ENCODE measurements around the gene IL17F. TPM values are rescaled to one million over a fixed set of nuclear protein-coding genes. Genes with fewer than 3 reads are reported as not detected.
"Not testable (repeated sequence)": the region's sequence is repeated elsewhere in the genome, so short reads cannot be mapped to it uniquely, and the experiment has no call there.

The IL17F gene
- total RNA-seq, 2 experiments from 2014 or later: 1.5 to 3.6 TPM

DNA sequence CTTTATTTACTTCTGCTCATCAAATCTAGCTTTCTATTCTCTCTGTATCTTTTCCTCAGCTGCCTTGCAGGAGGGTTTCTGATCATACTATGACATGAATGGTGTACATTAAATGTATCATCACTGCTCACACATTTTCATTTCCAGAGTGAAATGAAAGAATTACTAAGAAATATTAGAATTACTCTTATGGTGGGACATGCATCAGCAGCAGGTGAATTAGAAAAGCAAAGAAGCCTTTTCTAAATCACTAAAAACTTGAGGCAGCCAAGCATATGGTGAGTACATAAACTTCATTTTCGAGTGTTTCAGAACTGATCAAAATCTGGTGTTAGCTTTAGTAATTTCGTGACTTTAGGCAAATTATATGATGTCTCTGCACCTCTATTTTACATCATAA is 34.5 kb downstream of the IL17F start:
- ChIA-PET POLR2A (interaction anchor here (1.1 kb wide), 1 partner anchor 49 kb away, joined by 3 read pairs; no protein-coding TSS in a partner anchor), CTCF (interaction anchor here (0.9 to 1.2 kb wide), 2 partner anchors 45 to 47 kb away, joined by 3 read pairs; no protein-coding TSS in a partner anchor)

GRCh38 chr6:52208612-52209011 is 35.7 kb downstream of the IL17F start:
- POLR2A ChIA-PET: interaction anchor here (0.5 kb wide), 1 partner anchor 96 kb away, joined by 4 read pairs; no protein-coding TSS in a partner anchor
- CTCF ChIA-PET: interaction anchor here (0.9 kb wide), 1 partner anchor 44 kb away, joined by 3 read pairs; no protein-coding TSS in a partner anchor

GRCh38 chr6:52207066-52207465 is 37.2 kb downstream of the IL17F start:
- CTCF ChIA-PET: no interaction called here

GRCh38 chr6:52201493-52201892 is 42.8 kb downstream of the IL17F start:
- ChIA-PET POLR2A (no interaction called here), CTCF (no interaction called here)

More at GRCh38 chr6:52207066-52207465, 37.2 kb downstream of the IL17F start:
- POLR2A ChIA-PET: no interaction called here

GRCh38 chr6:52201046-52201445 is 43.3 kb downstream of the IL17F start:
- ChIA-PET POLR2A (no interaction called here), CTCF (no interaction called here)

GRCh38 chr6:52200088-52200487 is 44.2 kb downstream of the IL17F start:
- CTCF ChIA-PET: not testable (repeated sequence)

GRCh38 chr6:52195886-52196285 is 48.4 kb downstream of the IL17F start:
- ChIA-PET CTCF (no interaction called here), POLR2A (no interaction called here)

More at GRCh38 chr6:52200088-52200487, 44.2 kb downstream of the IL17F start:
- POLR2A ChIA-PET: not testable (repeated sequence)

DNA sequence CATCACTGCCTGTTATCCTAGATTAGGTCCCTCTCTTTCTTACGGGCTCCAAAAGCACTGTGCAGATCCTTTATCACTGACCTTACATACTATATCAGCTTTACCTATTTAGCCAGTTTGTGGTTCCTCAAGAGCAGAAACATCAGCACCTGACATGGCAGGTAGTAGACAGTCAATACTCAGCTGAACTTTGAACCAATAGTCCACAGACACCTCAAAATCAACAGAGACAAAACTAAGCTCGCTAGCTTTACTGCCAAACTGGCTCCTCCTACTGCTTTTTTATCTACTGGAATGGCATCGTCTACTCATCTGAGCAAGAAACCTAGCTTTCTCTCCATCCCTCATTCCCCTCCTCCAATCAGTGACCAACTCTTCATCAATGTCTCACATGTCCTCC is 52.5 kb downstream of the IL17F start:
- CTCF ChIA-PET: no interaction called here
- POLR2A ChIA-PET: no interaction called here

DNA sequence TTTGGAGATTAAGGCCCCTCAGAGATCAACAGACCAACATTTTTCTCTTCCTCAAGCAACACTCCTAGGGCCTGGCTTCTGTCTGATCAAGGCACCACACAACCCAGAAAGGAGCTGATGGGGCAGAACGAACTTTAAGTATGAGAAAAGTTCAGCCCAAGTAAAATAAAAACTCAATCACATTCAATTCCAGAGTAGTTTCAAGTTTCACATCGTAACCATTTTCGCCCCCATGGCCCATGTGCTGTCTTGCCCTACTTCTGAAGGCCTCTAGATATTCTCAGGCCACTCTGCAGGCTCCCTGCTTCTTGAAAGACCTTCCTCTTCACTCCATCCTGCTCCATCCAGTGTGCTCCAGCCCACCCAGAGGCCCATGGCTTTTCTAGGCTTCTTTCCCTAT is 53.9 kb downstream of the IL17F start:
- ChIA-PET CTCF (no interaction called here), POLR2A (no interaction called here)

DNA sequence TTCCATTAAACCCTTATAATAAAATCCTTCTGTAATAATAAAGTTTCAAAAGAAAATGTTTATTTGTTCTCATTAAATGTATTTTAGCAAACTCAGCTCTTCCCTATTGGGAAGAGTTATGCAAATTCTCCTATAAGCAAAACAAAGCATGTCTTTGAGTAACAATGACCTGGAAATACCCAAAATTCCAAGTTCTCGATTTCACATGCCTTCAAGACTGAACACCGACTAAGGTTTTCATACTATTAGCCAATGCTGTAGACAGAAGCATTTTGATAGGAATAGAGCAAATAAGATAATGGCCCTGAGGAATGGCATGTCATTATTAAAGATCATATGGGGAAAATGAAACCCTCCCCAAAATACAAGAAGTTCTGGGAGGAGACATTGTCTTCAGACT is 54.3 kb downstream of the IL17F start:
- ChIA-PET POLR2A (no interaction called here), CTCF (interaction anchor here (0.9 kb wide), 1 partner anchor 13 kb away, joined by 3 read pairs; no protein-coding TSS in a partner anchor)

DNA sequence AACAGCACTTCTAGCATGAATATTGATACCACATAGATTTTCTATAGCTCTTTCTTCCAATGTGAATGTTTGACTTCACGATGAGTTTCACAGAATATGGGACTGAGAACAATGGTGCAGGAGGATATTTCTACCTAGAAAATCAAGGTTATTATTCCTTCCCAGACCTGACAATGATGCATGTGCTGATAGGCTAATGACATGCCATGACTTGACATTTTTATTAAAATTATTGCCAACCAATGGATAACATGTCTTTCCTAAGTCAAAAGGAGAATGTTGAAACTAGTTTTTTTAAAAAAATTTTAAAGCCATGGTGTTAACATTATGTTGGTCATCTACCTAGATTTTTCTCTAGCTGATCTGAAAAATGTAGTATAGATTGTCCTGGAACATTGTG is 57.2 kb downstream of the IL17F start:
- ChIA-PET POLR2A (no interaction called here), CTCF (no interaction called here)

Other genes with a start within 250 kb of the IL17F start
- not detected for gene PKHD1, start 156.9 kb downstream of the IL17F start, total RNA-seq
- under 1 TPM; 0.61 to 0.78 TPM for gene IL17A, start 58.1 kb downstream of the IL17F start, total RNA-seq
- 100 to 1,000 TPM; 297 to 301 TPM for gene MCM3, start 40.2 kb upstream of the IL17F start, total RNA-seq
- gene PAQR8, start 117.7 kb upstream of the IL17F start, total RNA-seq: 1 to 10 TPM; 8.1 to 9.2 TPM
- 1 to 10 TPM; 2.6 to 3.2 TPM for gene EFHC1, start 175.8 kb upstream of the IL17F start, total RNA-seq

Data from activated CD8-positive, alpha-beta memory T cell treated with anti-CD3 and anti-CD28 coated beads for 36 hours (primary cell).